GDM1 (cell line): ENCODE measurements around the gene DNAJB1.

Source experiments
- DNase-seq: peaks from one replicate; lab custom pipeline; 2025; lab: John Stamatoyannopoulos, UW

DNAJB1 gene

GRCh38 chr19:14473073-14473977 is 44.9 kb downstream of the DNAJB1 start:
- no peak for DNase-seq

DNA sequence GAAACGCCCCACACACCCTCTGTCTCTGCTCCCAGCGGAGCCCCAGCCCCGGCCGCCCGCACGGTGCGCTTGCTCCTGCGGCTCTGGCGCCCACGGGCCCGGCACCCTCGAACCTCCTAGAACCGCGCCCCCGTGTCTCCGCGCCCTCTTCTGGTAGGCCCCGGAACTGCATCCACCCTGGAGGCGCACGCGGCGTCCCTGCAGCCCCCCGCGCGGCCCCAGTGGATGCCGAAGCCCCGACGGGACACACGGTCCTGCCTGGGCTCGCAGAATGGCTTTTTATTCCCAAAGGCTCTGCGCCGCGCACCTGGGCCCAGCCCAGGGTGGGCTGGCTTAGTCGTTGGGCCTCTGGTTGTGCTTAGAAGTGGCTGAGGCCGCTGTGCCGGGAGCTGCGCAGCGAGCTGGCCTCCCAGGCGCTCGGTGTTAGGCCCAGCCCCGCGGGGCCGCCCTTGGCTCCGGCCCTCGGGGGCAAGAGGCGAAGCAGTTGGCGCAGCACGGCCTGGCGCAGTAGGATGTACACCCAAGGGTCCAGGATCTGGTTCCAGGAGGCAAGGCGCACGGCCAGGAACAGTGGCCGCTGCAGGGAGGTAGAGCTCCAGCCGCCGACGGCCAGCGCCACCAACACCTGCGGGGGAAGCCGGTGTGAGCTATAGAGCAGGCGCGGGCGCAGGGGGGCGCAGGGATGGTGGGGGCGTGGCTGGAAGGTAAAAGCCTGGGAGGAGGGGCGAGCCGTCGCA is 45.8 kb downstream of the DNAJB1 start:
- no peak for DNase-seq

DNA sequence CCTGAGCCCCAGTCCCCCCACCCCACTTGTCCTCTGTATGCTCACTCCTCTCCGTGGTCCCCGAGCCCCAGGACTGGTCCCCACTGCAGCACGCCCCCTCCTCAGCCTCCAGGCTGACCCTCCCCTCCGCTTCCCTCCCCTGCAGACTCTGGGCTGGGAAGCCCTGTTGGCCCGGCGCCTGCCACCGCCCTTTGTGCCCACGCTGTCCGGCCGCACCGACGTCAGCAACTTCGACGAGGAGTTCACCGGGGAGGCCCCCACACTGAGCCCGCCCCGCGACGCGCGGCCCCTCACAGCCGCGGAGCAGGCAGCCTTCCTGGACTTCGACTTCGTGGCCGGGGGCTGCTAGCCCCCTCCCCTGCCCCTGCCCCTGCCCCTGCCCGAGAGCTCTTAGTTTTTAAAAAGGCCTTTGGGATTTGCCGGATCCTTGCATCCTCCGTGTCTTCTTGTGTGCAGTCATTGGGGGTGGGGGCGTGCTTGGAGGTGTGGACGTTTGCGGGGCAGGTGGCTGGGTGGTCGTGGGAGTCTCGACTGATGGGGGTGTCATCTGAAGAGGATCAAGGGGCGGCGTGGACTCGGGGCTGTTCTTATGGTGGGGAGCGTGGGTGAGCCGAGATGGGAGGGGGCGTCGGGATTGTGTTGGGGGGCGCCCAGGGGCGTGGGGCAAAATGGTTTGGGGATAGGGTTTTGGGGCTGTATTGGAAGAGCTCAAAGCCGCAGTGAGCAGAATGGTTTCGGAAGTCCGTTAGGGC is 46.6 kb downstream of the DNAJB1 start:
- no peak for DNase-seq

DNA sequence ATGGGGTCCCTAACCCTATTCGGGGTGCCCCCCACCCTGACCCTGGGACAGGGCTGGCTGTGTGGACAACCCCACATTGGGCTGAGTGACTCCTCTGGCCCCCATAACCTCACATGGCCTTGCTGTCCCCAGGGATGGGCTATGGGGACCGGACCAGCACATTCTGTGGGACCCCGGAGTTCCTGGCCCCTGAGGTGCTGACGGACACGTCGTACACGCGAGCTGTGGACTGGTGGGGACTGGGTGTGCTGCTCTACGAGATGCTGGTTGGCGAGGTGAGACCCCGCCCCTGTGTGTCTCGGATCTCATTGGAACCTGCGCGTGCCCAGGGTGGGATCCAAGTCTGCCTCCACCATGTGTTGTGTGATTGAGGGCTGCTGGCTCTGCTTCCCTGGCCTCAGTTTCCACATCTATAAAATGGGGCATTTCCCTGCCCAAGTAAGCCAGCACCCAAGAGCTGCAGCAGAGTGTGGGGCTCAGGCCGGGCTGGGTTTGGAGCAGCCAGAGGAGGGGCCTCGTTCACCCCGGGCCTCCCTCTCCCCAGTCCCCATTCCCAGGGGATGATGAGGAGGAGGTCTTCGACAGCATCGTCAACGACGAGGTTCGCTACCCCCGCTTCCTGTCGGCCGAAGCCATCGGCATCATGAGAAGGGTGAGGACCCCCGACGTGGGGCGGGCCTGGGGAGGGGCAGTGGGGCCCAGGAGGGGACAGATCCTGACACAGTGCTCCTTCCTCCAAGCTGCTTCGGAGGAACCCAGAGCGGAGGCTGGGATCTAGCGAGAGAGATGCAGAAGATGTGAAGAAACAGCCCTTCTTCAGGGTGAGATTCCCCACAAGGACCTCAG is 47.9 kb downstream of the DNAJB1 start:
- no peak for DNase-seq

GRCh38 chr19:14467816-14468215 is 50.4 kb downstream of the DNAJB1 start:
- no peak for DNase-seq

DNA sequence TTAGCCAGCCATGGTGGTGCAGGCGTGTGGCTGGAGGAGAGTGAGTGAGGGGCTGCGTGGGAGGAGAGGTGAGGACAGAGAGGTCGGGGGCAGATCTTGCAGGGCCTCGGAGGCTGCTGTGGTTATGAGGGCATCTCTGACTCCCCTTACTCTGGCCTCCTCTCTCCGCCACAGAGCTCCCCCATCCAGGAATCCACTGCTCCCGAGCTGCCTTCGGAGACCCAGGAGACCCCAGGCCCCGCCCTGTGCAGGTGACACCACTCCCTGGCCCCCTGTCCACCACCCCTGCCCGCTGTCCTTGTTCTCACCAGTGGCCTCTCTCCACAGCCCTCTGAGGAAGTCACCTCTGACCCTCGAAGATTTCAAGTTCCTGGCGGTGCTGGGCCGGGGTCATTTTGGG is 50.8 kb downstream of the DNAJB1 start:
- DNase-seq, result no peak
